ENCODE measurements around the gene MAPK8IP2.
"Not testable (repeated sequence)": the region's sequence is repeated elsewhere in the genome, so short reads cannot be mapped to it uniquely, and the experiment has no call there.

Gene MAPK8IP2

DNA sequence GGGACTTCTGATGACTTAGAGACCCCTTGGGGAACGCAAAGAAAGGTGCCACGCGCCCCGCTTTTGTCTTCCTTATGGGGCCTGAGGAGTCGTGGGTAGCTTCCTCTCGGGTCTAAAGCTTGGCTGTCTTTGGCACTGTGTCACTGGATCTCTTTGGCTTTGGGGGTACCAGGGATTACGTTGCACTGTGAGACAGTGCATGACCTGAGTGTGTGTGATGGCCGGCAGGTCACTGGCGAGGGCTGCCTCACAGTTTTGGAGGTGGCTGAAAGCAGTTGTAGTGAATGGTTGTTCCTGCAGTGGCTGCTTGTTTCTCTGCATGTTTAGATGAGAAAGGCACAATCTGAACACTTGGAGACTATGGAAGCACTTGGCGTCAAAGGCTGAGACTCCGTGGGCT, 33.2 kb downstream of the MAPK8IP2 start:
- no peak for DNase-seq (ENCODE audit: low read depth in 2 of 2, low spot score in 1 of 2)

DNA sequence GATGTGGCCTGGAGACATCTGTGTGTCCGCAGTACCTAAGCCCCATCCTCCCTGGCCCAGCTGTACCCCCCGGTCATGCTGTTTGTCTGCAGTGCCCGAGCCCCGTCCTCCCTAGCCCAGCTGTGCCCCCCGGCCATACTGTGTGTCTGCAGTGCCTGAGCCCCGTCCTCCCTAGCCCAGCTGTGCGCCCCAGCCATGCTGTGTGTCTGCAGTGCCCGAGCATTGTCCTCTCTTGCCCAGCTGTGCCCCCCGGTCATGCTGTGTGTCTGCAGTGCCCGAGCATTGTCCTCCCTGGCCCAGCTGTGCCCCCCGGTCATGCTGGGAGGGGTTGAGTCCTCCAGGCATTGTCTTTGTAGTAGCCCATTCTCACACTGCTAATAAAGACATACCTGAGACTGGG, 35.0 kb downstream of the MAPK8IP2 start:
- DNase-seq (ENCODE audit: low read depth in 2 of 2, low spot score in 1 of 2): no peak

DNA sequence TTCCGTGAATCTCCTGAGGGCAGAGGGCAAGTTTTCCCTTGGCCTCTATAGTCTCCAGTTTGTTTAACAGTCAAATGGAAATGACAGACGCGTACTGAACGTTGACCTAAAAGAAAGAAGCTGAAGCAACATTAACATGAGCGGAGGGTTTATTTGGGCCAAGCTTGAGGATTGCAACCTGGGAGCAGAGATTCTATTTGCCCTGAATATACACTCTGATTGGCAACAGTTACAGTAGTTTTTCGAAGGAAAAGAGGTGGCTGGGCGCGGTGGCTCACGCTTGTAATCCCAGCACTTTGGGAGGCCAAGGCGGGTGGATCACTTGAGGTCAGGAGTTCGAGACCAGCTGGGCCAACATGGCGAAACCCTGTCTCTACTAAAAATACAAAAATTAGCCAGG, 39.7 kb downstream of the MAPK8IP2 start:
- DNase-seq (ENCODE audit: low read depth in 2 of 2, low spot score in 1 of 2): not testable (repeated sequence)

DNA sequence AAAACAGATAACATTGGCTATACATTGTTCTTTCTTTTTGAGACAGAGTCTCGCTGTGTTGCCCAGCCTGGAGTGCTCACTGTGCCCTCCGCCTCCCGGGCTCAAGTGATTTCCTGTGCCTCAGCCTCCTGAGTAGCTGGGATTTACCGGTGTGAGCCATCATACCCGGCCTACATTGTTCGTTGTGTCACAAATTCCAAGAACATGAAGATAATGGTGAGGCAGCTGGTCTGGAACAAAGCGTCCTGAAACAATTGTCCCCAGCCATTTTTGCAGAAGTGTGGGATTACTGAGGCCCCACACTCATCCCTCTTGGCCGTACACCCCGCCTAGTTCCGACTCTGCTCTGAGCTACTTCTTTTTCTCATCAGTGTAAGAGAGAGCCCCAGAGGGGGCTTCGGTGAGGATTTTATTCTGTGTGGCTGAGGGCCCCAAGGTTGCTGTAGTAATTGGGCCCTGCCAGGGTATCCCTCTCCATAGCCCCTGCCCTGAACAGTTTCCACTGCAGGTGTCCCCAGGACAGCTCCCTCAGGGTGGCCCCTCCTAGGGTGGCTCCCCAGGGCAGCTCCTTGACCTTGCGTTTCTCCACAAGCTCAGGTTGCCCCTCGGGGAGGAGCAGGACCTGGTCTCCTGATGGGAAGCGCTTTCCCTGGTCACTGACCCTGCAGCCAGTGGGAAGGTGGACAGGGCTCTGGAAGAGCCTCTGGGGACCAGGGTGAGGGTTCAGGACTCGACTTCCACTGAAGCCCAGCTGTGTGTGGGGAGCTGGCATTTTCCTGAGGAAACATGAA, 40.5 kb downstream of the MAPK8IP2 start:
- no peak for DNase-seq (ENCODE audit: low read depth in 2 of 2, low spot score in 1 of 2)

DNA sequence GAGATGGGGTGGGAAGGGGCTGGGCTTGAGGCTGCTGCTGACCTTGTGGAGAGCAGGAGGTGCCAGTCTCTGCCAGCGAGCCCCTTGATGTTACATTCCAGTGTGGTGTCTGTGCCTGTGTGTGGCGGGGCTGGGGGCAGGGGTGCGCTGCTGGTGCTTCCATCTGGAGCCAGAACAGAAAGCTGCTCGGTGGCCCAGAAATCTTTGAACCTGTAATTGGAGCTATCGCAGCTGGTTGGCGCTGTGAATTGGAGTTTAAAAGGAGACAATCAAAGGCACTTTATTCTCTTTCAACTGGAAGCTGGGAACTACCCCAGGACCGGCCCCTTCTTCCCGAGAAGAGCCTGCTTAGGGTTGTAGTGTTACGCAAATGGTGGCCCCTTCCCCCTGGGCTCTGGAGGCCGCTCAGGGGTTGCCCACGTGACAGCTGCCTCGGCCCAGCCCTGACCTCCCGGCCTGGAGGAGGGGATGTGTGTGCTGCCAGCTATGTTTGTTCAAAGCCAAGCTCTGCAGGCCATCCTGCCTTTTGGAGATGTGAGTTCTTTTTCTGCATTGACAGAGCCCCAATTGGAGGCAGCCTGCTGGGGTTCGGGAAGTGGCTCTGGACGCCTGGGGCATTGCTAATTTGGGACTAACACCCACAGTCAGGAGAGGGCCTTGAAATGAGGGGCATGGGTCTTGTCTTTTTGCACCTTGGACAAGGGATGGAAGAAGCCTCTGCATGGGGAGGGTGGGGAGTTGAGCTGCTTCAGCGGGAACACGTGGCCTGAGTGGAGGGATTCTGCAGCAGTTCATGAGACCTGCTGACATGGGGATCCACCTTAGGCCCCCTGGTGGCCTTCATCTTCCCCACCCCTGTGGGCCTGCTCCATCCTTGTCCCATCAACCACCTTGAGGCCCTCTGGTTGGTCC, 41.4 kb downstream of the MAPK8IP2 start:
- DNase-seq (ENCODE audit: low read depth in 2 of 2, low spot score in 1 of 2): no peak

DNA sequence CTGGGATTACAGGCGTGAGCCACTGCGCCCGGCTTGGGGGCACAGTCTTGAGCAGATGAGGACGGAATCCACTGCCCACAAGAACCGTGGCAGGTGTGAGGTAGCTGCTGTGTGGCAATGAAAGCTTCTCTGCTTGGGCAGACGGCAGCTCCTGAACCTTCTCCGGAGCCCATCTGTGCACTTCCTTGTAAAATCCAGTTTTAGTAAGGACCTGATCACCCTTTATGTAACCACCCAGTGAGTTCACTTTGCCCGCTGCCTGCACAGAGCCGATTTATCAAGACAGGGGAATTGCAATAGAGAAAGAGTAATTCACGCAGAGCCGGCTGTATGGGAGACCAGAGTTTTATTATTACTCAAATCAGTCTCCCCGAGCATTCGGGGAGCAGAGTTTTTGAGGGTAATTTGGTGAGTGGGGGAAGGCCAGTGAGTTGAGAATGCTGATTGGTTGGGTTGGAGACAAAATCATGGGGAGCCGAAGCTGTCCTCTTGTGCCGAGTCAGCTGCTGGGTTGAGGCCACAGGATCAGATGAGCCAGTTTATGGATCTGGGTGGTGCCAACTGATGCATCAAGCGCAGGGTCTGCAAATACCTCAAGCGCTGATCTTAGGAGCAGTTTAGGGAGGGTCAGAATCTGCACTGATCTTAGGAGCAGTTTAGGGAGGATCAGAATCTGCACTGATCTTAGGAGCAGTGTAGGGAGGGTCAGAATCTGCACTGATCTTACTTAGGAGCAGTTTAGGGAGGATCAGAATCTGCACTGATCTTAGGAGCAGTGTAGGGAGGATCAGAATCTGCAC, 42.6 kb downstream of the MAPK8IP2 start:
- not testable (repeated sequence) for DNase-seq (ENCODE audit: low read depth in 2 of 2, low spot score in 1 of 2)

DNA sequence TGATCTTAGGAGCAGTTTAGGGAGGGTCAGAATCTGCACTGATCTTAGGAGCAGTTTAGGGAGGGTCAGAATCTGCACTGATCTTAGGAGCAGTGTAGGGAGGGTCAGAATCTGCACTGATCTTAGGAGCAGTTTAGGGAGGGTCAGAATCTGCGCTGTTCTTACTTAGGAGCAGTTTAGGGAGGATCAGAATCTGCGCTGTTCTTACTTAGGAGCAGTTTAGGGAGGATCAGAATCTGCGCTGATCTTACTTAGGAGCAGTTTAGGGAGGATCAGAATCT, 43.2 kb downstream of the MAPK8IP2 start:
- not testable (repeated sequence) for DNase-seq (ENCODE audit: low read depth in 2 of 2, low spot score in 1 of 2)

DNA sequence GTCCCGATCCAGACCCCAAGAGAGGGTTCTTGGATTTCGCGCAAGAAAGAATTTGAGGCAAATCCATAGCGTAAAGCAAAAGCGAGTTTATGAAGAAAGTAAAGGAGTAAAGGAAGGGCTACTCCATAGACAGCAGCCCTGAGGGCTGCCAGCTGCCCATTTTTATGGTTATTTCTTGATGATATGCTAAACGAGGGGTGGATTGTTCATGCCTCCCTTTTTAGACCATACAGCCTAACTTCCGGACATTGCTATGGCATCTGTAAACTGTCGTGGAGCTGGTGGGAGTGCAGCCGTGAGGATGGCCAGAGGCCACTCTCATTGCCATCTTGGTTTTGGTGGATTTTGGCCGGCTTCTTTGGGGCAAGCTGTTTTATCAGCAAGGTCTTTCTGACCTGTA, 52.7 kb downstream of the MAPK8IP2 start:
- no peak for DNase-seq (ENCODE audit: low read depth in 2 of 2, low spot score in 1 of 2)

DNA sequence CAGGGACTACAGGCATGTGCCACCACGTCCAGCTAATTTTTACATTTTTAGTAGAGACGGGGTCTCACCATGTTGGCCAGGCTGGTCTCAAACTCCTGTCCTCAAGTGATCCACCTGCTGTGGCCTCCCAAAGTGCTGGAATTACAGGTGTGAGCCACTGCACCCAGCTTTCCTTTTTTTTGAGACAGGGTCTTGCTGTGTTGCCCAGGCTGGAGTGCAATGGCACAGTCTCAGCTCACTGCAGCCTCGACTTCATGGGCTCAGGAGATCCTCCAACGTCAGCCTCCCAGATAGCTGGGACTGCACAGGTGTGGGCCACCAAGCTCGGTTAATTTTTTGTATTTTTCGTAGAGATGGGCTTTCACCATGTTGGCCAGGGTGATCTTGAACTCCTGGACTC, 54.1 kb downstream of the MAPK8IP2 start:
- not testable (repeated sequence) for DNase-seq (ENCODE audit: low read depth in 2 of 2, low spot score in 1 of 2)

DNA sequence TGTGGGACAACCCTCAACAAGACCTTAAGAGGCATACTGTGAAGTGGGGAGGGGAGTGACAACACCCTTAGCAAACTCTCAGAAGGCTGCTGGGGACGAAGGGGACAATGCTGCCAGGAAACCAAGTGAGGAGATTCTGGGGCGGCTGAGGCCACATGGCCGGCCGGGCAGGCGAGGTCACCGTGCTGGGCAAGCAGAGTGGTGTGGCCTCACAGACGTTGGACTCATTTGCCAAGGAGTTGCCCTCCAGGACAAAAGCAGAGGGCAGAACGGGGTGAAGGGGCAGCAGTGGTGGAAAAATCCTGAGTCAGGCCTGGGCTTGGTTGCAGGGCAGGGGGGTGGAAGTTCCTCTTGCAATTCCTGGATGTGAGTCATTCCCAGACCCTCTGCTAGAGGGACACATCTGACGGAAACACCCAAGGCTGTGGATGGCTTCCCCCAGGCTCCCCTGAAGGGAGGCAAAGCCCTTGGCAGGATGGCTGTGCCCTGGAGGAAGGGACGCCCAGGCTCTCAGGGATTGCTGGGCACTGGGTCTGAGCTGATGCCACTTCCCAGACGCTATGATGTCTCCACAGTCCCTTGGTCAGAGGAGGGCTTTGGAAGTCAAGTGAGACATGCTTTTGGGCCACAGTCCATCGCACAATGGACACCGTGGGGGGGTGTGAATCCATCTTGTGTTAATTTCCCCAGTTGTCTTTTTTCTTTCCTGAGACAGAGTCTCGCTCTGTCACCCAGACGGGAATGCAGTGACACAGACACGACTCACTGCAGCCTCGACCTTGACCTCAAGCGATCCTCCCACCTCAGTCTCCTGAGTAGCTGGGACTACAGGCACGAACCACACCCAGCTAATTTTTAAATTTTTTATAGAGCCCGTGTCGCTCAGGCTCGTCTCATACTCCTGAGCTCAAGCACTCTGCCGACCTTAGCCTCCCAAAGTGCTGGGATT, 55.8 kb downstream of the MAPK8IP2 start:
- no peak for DNase-seq (ENCODE audit: low read depth in 2 of 2, low spot score in 1 of 2)

DNA sequence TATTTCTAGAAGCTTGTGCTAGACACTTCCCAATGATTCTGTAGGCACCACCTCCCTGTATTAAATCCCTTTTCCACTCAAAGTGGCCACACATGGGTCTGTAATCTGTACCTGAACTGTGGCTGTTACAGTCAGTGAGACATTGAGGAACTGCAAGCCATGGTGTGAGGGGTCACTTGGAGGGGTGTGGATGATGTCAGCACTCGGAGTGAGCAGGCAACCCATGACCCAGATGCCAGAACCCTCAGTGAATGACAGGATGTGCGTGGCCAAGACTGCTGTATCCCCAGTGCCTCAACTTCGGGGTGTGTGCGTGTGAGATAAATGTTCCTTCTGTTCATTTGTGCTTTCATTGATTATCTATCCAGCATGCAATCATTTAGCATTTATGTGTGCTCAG, 57.3 kb downstream of the MAPK8IP2 start:
- no peak for DNase-seq (ENCODE audit: low read depth in 2 of 2, low spot score in 1 of 2)

DNA sequence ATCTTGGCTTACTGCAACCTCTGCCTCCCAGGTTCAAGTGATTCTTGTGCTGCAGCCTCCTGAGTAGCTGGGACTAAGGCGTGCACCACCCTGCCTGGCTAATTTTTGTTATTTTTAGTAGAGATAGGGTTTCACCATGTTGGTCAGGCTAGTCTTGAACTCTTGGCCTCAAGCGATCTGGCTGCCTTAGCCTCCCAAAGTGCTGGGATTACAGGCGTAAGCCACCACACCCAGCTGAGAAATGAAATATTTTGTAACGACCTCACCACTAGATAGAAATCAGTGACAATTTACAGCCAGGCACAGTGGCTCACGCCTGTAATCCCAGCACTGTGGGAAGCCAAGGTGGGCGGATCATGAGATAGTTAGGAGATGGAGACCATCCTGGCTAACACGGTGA, 59.1 kb downstream of the MAPK8IP2 start:
- DNase-seq (ENCODE audit: low read depth in 2 of 2, low spot score in 1 of 2): not testable (repeated sequence)

DNA sequence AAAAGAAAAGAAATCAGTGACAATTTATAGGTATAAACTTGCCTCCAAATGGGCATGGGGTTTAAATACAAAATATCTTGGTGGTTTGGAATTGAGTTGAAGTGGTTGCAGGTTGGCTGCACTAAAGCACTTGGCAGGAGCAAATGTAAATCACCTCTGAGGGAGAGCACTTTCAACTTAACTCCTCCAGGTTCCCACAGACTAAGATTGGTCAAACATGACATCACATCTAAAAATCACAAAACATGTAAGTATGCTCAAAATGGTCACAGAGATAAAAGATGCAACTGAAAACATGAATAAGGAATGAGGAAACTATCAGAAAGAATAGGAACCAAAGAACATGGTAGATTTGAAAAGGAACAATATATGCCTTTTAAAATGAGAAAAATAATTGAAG, 59.7 kb downstream of the MAPK8IP2 start:
- no peak for DNase-seq (ENCODE audit: low read depth in 2 of 2, low spot score in 1 of 2)

Measured in stimulated activated CD8-positive, alpha-beta memory T cell treated with anti-CD3 and anti-CD28 coated beads, Interleukin-4, amount 100 ng/mL, for 1 hour (primary cell).